CD14-positive monocyte (primary cell): ENCODE results near the gene MED26. TPM values are rescaled to one million over a fixed set of nuclear protein-coding genes. Genes with fewer than 3 reads are reported as not detected.
A peak's percentile ranks its signal among the peaks of the same experiment; 100 is the strongest.

ENCODE experiments used
- DNase-seq, 3 donors: peaks; one replicate each; pipeline ENCODE4 v3.0.0-alpha.2; 2011 to 2022
- H2AFZ ChIP-seq: 2 replicates; pipeline ENCODE4 v1.6.0; 2012; ENCODE audit warnings: mild to moderate bottlenecking, low read depth, low read length, inconsistent platforms; ENCODE audit not compliant: insufficient read depth, poor library complexity, severe bottlenecking
- H3K27ac ChIP-seq, 2 donors: 1 replicate in 1 of 2; 2 replicates in 1 of 2; pipeline ENCODE4 v1.5.1; 2012 to 2013; ENCODE audit warnings: low read length in 2 of 2, control low read depth in 1 of 2, inconsistent platforms in 1 of 2, low read depth in 1 of 2, mild to moderate bottlenecking in 1 of 2
- H3K27me3 ChIP-seq, 2 donors: one replicate each; pipeline versions ENCODE4 v1.6.0 to v1.6.1; 2011 to 2013; ENCODE audit warnings: low read length in 2 of 2; ENCODE audit not compliant: control insufficient read depth in 2 of 2, insufficient read depth in 2 of 2
- H3K36me3 ChIP-seq, 2 donors: replicated peaks in 1 of 2; 1 replicate in 1 of 2; 2 replicates in 1 of 2; pipeline versions ENCODE4 v1.5.1 to v1.6.1; 2012 to 2013; ENCODE audit warnings: low read length in 2 of 2, control low read depth in 1 of 2, inconsistent platforms in 1 of 2, mild to moderate bottlenecking in 1 of 2; ENCODE audit not compliant: insufficient read depth in 2 of 2, control insufficient read depth in 1 of 2
- H3K4me1 ChIP-seq, 2 donors: 1 replicate in 1 of 2; 2 replicates in 1 of 2; pipeline versions ENCODE4 v1.5.1 to v1.6.1; 2012 to 2013; ENCODE audit warnings: low read length in 2 of 2, control low read depth in 1 of 2, inconsistent platforms in 1 of 2, mild to moderate bottlenecking in 1 of 2, moderate library complexity in 1 of 2; ENCODE audit not compliant: insufficient read depth in 2 of 2, control insufficient read depth in 1 of 2
- H3K4me2 ChIP-seq: replicated peaks from 2 replicates; pipeline ENCODE3; 2012; ENCODE audit warnings: low read length, moderate library complexity, mild to moderate bottlenecking; ENCODE audit not compliant: poor library complexity, severe bottlenecking; ENCODE audit errors: extremely low read depth
- H3K4me3 ChIP-seq, 3 experiments: fragments of 200-600 bp in 1 of 3; sonication (generic) in 1 of 3; replicated peaks in 1 of 3; 1 replicate in 2 of 3; 2 replicates in 1 of 3; pipeline ENCODE4 v1.5.1; 2011 to 2013; ENCODE audit warnings: low read length in 3 of 3, mild to moderate bottlenecking in 3 of 3, control low read depth in 2 of 3, low read depth in 2 of 3, inconsistent platforms in 1 of 3, moderate library complexity in 1 of 3
- H3K79me2 ChIP-seq: 2 replicates; pipeline ENCODE4 v1.6.0; 2012; ENCODE audit warnings: mild to moderate bottlenecking, control low read depth, inconsistent platforms, low read length, moderate library complexity; ENCODE audit not compliant: insufficient read depth
- H3K9ac ChIP-seq: 2 replicates; pipeline ENCODE4 v1.6.0; 2017; ENCODE audit warnings: low read length, mild to moderate bottlenecking; ENCODE audit not compliant: insufficient read depth, poor library complexity, severe bottlenecking
- H3K9me3 ChIP-seq, 2 donors: replicated peaks in 1 of 2; 1 replicate in 1 of 2; 2 replicates in 1 of 2; pipeline versions ENCODE4 v1.5.1 to v1.6.1; 2012 to 2013; ENCODE audit warnings: low read length in 2 of 2, control low read depth in 1 of 2; ENCODE audit not compliant: control insufficient read depth in 1 of 2, insufficient read depth in 1 of 2
- H4K20me1 ChIP-seq: 2 replicates; pipeline ENCODE4 v1.6.0; 2012; ENCODE audit warnings: mild to moderate bottlenecking, low read length, control low read depth, moderate library complexity; ENCODE audit not compliant: insufficient read depth
- H3K27ac Mint-ChIP-seq, 7 donors: one replicate each; pipeline ENCODE4 v1.8.0; 2020; ENCODE audit warnings: mild to moderate bottlenecking in 7 of 7, mixed read lengths in 7 of 7, moderate library complexity in 6 of 7, inconsistent platforms in 2 of 7
- H3K27me3 Mint-ChIP-seq, 3 donors: one replicate each; pipeline ENCODE4 v1.8.0; 2021 to 2022; ENCODE audit warnings: low read depth in 3 of 3, mild to moderate bottlenecking in 3 of 3, mixed read lengths in 3 of 3, moderate library complexity in 3 of 3, inconsistent platforms in 1 of 3
- H3K36me3 Mint-ChIP-seq, 2 donors: one replicate each; pipeline ENCODE4 v1.8.0; 2020; ENCODE audit warnings: mixed read lengths in 2 of 2, inconsistent platforms in 1 of 2, mild to moderate bottlenecking in 1 of 2
- H3K4me1 Mint-ChIP-seq: one replicate; pipeline ENCODE4 v1.8.0; 2020; ENCODE audit warnings: mild to moderate bottlenecking, mixed read lengths
- H3K4me3 Mint-ChIP-seq, 2 donors: one replicate each; pipeline ENCODE4 v1.8.0; 2020; ENCODE audit warnings: mild to moderate bottlenecking in 2 of 2, mixed read lengths in 2 of 2, moderate library complexity in 1 of 2
- H3K9me3 Mint-ChIP-seq, 7 donors: one replicate each; pipeline ENCODE4 v1.8.0; 2020 to 2022; ENCODE audit warnings: mixed read lengths in 7 of 7, mild to moderate bottlenecking in 6 of 7, moderate library complexity in 6 of 7, inconsistent platforms in 2 of 7
- WGBS: methylation state at CpG from one replicate; pipeline ENCODE4 v1.1.5; 2013; ENCODE audit warnings: missing lambda C conversion rate; ENCODE audit not compliant: insufficient coverage; 5-methylcytosine and 5-hydroxymethylcytosine counted together
- intact Hi-C, 2 donors: fragments of 100-400 bp; cut with micrococcal nuclease; formaldehyde crosslinking; loops; one replicate each; pipeline versions ENCODE4 v1.15.0 to v1.15.1; 2023
- polyA plus RNA-seq, 3 donors: library from polyadenylated mRNA; depleted of rRNA in 1 of 3; unstranded in 2 of 3; stranded (reverse) in 1 of 3; fragments of 300-500 nt in 2 of 3; fragments of >200 nt in 1 of 3; fragmentation: Illumina TruSeq in 2 of 3; gene quantifications; 1 replicate in 2 of 3; 2 replicates in 1 of 3; pipeline ENCODE4 v1.2.3, GENCODE V29; 2012 to 2021
- TF ChIP-seq, protein P1 (sequence below): fragments of 200-600 bp; IDR thresholded peaks from one replicate; pipeline ENCODE4 v1.8.0; 2022; ENCODE audit warnings: antibody characterized with exemption, mild to moderate bottlenecking

MED26 gene
- polyA plus RNA-seq, 3 donors, result 1.1 to 7.1 (median 2.1) TPM

DNA sequence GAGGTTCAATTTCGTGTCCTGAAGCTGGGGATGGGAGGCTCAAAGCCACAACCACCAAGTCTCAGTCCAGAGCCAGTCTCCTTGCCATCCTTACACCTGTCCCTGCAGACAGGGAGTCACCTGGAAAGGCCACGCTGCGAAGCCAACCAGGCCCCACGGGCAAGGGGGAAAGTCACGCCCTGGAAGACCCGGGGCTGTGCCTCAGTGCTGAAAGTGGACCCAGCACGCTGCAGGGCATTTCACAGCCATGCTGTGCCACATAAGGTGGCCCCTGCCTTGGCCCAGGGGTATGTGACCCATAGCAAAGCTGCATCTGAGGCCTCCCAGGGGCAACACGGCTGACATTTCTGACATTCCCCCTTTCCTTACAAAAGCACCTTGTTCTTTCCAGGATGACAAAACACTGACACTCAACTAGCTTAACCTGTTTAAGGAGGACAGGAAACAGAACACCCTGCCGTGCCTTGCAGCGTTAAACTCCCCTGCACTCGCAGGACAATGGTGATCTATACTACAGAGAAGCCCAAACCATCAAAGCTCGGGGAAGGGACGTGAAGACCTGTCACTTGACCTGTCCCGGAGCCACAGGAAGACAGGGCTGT, 100.6 kb downstream of the MED26 start:
- no peak for DNase-seq
- Mint-ChIP-seq H3K4me1 (no peaks in the 10 kb centered on the region), H3K36me3 (peaks cover 79 to 99% of the 10 kb centered on the region in 2 donors), H3K9me3 (peaks cover 0 to 1% (median 0%) of the 10 kb centered on the region in 7 donors), H3K27ac (peak overlapping the region in 1 of 7 donors; percentile 54), H3K4me3 (no peak overlapping the region), H3K27me3 (no peaks in the 10 kb centered on the region)
- no peaks in the 10 kb centered on the region for H3K4me1 ChIP-seq
- no peaks in the 10 kb centered on the region for H3K9me3 ChIP-seq
- peaks cover 96 to 98% of the 10 kb centered on the region in 2 donors for H3K36me3 ChIP-seq
- H3K27me3 ChIP-seq, result no peaks in the 10 kb centered on the region
- intact Hi-C loops, result no loop called here
- no peaks in the 10 kb centered on the region for H3K79me2 ChIP-seq
- H2AFZ ChIP-seq, result no peak overlapping the region
- H3K4me2 ChIP-seq, result no peak overlapping the region
- H3K27ac ChIP-seq, result no peak overlapping the region
- WGBS, result 90% methylated on average over 13 of the region's 14 CpGs
- no peak overlapping the region for H3K4me3 ChIP-seq
- no peak overlapping the region for H3K9ac ChIP-seq
- TF ChIP-seq, protein P1, sequence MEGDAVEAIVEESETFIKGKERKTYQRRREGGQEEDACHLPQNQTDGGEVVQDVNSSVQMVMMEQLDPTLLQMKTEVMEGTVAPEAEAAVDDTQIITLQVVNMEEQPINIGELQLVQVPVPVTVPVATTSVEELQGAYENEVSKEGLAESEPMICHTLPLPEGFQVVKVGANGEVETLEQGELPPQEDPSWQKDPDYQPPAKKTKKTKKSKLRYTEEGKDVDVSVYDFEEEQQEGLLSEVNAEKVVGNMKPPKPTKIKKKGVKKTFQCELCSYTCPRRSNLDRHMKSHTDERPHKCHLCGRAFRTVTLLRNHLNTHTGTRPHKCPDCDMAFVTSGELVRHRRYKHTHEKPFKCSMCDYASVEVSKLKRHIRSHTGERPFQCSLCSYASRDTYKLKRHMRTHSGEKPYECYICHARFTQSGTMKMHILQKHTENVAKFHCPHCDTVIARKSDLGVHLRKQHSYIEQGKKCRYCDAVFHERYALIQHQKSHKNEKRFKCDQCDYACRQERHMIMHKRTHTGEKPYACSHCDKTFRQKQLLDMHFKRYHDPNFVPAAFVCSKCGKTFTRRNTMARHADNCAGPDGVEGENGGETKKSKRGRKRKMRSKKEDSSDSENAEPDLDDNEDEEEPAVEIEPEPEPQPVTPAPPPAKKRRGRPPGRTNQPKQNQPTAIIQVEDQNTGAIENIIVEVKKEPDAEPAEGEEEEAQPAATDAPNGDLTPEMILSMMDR, result no peak
- H4K20me1 ChIP-seq, result peaks cover 27% of the 10 kb centered on the region

DNA sequence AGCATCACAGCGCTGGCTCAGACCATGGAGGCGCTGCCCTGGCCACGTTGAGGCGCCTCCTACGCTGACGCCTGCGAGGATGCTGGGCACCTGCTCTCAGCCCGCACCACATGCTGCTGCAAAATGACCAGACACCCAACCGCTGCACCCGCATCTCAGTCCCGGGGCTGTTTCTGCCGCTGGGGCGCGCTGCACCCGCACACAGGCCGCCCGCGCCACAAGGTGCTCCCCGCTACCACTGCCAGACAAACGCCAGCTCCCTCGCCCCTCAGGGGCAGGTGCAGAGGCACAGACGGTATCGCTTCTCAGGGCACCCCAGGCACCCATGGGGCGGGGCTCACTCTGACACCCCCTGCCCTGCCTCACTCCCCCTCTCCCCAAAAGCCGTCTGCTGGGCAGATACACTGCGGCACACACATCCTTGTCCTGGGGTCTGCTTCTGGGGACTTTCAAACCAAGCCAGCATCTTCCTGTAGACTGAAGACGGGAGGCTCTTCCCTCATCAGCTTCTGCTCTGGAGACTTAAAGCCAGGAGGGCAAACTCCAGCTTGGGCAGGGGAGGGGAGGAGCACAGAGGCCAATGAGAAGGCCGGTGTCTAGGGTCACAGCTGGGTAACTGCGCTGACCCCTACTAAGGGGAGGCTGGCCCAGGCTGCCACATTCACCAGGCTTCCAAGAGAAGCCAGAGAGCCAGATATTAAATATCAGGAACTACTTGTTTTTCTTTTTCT, 102.1 kb downstream of the MED26 start:
- H3K27ac ChIP-seq, result no peak overlapping the region
- Mint-ChIP-seq H3K4me3 (no peak overlapping the region), H3K27me3 (no peaks in the 10 kb centered on the region), H3K4me1 (no peaks in the 10 kb centered on the region), H3K27ac (no peak overlapping the region), H3K36me3 (peaks cover 72 to 99% of the 10 kb centered on the region in 2 donors), H3K9me3 (peaks cover 0 to 4% (median 0%) of the 10 kb centered on the region in 7 donors)
- intact Hi-C loops, result no loop called here
- H3K9me3 ChIP-seq, result no peaks in the 10 kb centered on the region
- H3K4me2 ChIP-seq, result no peak overlapping the region
- peaks cover 93 to 97% of the 10 kb centered on the region in 2 donors for H3K36me3 ChIP-seq
- no peak overlapping the region for H2AFZ ChIP-seq
- no peak overlapping the region for H3K9ac ChIP-seq
- TF ChIP-seq, protein P1, result no peak
- DNase-seq, result no peak
- no peaks in the 10 kb centered on the region for H3K79me2 ChIP-seq
- H3K4me1 ChIP-seq, result no peaks in the 10 kb centered on the region
- no peak overlapping the region for H3K4me3 ChIP-seq
- no peaks in the 10 kb centered on the region for H3K27me3 ChIP-seq
- peaks cover 21% of the 10 kb centered on the region for H4K20me1 ChIP-seq
- over 99% methylated on average over 27 of the region's 29 CpGs for WGBS
